ENCODE measurements around the gene DDAH2. TPM values are rescaled to one million over a fixed set of nuclear protein-coding genes. Genes with fewer than 3 reads are reported as not detected.

Gene DDAH2
- total RNA-seq, 2 donors from 2014 or later, result 150 to 153 TPM

DNA sequence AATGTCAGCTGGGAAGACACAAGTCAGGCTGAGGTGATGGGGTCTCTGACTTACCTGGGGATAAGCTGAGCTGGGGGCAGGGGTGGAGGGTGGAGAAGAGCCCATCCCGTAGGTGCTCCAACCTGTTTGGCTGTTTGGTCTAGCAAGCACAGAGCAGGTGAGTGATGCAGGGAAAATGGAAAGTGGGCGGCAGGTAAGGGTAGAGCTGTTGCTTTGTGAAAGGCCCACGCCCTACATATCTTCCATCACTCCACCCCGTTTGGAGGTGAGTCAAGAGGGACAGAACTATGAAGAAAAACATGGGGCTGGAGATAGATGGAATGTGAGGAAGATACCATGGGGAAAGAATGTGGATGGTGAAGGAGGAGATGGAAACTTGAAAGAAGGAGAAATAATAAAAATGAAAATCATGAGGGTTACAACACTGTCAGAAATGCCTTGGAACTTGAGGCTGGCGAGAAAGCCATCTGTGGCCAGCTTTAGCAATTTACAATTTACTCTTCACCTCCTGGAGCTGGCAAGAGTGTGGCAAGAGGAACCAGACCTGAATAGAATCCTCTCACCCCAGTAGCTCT lies 8.8 kb downstream of the DDAH2 start:
- H3K36me3 Mint-ChIP-seq (ENCODE audit: low read depth), result no peaks in the 10 kb centered on the region
- Histone ChIP-seq H3K9ac (ENCODE audit: extremely low read depth, low read length, poor library complexity, severe bottlenecking) (no peak overlapping the region), H3K36me3 (ENCODE audit: control insufficient read depth, insufficient read depth, low read length) (no peaks in the 10 kb centered on the region), H3K9me3 (ENCODE audit: control insufficient read depth, low read length) (no peaks in the 10 kb centered on the region), H3K4me1 (ENCODE audit: control insufficient read depth, insufficient read depth, low read length) (no peaks in the 10 kb centered on the region), H3K27me3 (ENCODE audit: control insufficient read depth, insufficient read depth, low read length, poor library complexity, severe bottlenecking) (no peaks in the 10 kb centered on the region), H3K4me3 (ENCODE audit: low read length) (no peak overlapping the region), H3K27ac (ENCODE audit: low read depth, low read length) (no peak overlapping the region)
- no peaks in the 10 kb centered on the region for H3K27me3 Mint-ChIP-seq (ENCODE audit: insufficient read depth)
- H3K4me3 Mint-ChIP-seq, result no peak overlapping the region
- no peaks in the 10 kb centered on the region for H3K9me3 Mint-ChIP-seq
- H3K4me1 Mint-ChIP-seq, result peaks cover 15% of the 10 kb centered on the region
- no peak for TF ChIP-seq CTCF (conservative IDR thresholded peaks at IDR 0.05)
- no peak overlapping the region for H3K27ac Mint-ChIP-seq
- 93 to 94% methylated on average over 2 to 5 of the region's 5 CpGs for WGBS, 2 experiments (ENCODE audit: insufficient coverage in 1 of 2, insufficient read length in 1 of 2)
- no peak for DNase-seq

- Histone ChIP-seq H3K27ac (ENCODE audit: low read depth, low read length) (no peak overlapping the region), H3K4me3 (ENCODE audit: low read length) (no peak overlapping the region), H3K9me3 (ENCODE audit: control insufficient read depth, low read length) (no peaks in the 10 kb centered on the region), H3K9ac (ENCODE audit: extremely low read depth, low read length, poor library complexity, severe bottlenecking) (no peak overlapping the region), H3K27me3 (ENCODE audit: control insufficient read depth, insufficient read depth, low read length, poor library complexity, severe bottlenecking) (no peaks in the 10 kb centered on the region), H3K36me3 (ENCODE audit: control insufficient read depth, insufficient read depth, low read length) (no peaks in the 10 kb centered on the region), H3K4me1 (ENCODE audit: control insufficient read depth, insufficient read depth, low read length) (peaks cover 3% of the 10 kb centered on the region)
- no peak overlapping the region for H3K27ac Mint-ChIP-seq
- H3K4me3 Mint-ChIP-seq, result no peak overlapping the region
- H3K4me1 Mint-ChIP-seq, result peaks cover 23% of the 10 kb centered on the region
- no peaks in the 10 kb centered on the region for H3K36me3 Mint-ChIP-seq (ENCODE audit: low read depth)
- TF ChIP-seq CTCF (conservative IDR thresholded peaks at IDR 0.05), result no peak
- WGBS, 2 experiments (ENCODE audit: insufficient coverage in 1 of 2, insufficient read length in 1 of 2), result 92 to 93% methylated on average over 4 to 6 of the region's 6 CpGs
- H3K27me3 Mint-ChIP-seq (ENCODE audit: insufficient read depth), result no peaks in the 10 kb centered on the region
- DNase-seq, result peak; percentile 47
- no peaks in the 10 kb centered on the region for H3K9me3 Mint-ChIP-seq
Measured at GRCh38 chr6:31719001-31719400, 10.1 kb downstream of the DDAH2 start.

GRCh38 chr6:31718265-31718664 lies 10.8 kb downstream of the DDAH2 start:
- H3K27me3 ChIP-seq (ENCODE audit: control insufficient read depth, insufficient read depth, low read length, poor library complexity, severe bottlenecking), result no peaks in the 10 kb centered on the region
- H3K9me3 ChIP-seq (ENCODE audit: control insufficient read depth, low read length), result no peaks in the 10 kb centered on the region
- H3K4me3 Mint-ChIP-seq, result no peak overlapping the region
- no peak overlapping the region for H3K27ac Mint-ChIP-seq
- no peaks in the 10 kb centered on the region for H3K9me3 Mint-ChIP-seq
- no peak overlapping the region for H3K4me3 ChIP-seq (ENCODE audit: low read length)
- H3K27ac ChIP-seq (ENCODE audit: low read depth, low read length), result no peak overlapping the region
- WGBS, 2 experiments (ENCODE audit: insufficient coverage in 1 of 2, insufficient read length in 1 of 2), result 100% methylated on average over 1 of the region's 1 CpG; no CpG with 5 or more reads in 1 of the 2 experiments
- no peak for TF ChIP-seq CTCF (conservative IDR thresholded peaks at IDR 0.05)
- no peaks in the 10 kb centered on the region for H3K36me3 ChIP-seq (ENCODE audit: control insufficient read depth, insufficient read depth, low read length)
- H3K27me3 Mint-ChIP-seq (ENCODE audit: insufficient read depth), result no peaks in the 10 kb centered on the region
- H3K4me1 ChIP-seq (ENCODE audit: control insufficient read depth, insufficient read depth, low read length), result peaks cover 7% of the 10 kb centered on the region
- no peak overlapping the region for H3K9ac ChIP-seq (ENCODE audit: extremely low read depth, low read length, poor library complexity, severe bottlenecking)
- peaks cover 31% of the 10 kb centered on the region for H3K4me1 Mint-ChIP-seq
- peak; percentile 65 for DNase-seq
- H3K36me3 Mint-ChIP-seq (ENCODE audit: low read depth), result no peaks in the 10 kb centered on the region

Measured in endodermal cell (in vitro differentiated cells).